B cell (primary cell): ENCODE measurements around the gene ST8SIA2.

Experiments
- EZH2 ChIP-seq: IDR thresholded peaks from 2 replicates; pipeline ENCODE4 v1.6.1; 2012; ENCODE audit warnings: borderline replicate concordance, low read depth, mild to moderate bottlenecking, moderate library complexity, low read length; ENCODE audit not compliant: insufficient read depth, poor library complexity, severe bottlenecking
- TF ChIP-seq, protein P1 (sequence below): fragments of 200-600 bp; IDR thresholded peaks from one replicate; pipeline ENCODE4 v1.8.0; 2022; ENCODE audit warnings: antibody characterized with exemption, mild to moderate bottlenecking

DNA sequence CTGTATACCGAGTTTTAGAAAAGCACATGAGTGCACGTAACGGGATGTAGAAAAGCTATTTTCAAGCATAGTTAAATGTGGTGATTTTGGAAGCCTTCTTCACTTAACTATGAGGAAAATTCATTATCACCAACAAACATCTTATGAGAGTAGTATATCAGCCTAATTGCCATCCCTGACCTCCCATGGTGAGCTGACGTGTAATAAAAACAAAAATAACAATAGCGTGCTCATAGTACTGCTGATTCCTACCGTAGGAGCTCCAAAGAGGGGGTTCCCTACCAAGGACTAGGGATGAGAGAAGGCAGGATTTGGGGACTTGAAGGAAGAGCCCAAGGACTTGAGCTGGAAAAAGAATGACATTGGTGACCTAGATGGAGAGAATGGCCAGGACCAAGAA lies 16.9 kb downstream of the ST8SIA2 start:
- TF ChIP-seq, protein P1, sequence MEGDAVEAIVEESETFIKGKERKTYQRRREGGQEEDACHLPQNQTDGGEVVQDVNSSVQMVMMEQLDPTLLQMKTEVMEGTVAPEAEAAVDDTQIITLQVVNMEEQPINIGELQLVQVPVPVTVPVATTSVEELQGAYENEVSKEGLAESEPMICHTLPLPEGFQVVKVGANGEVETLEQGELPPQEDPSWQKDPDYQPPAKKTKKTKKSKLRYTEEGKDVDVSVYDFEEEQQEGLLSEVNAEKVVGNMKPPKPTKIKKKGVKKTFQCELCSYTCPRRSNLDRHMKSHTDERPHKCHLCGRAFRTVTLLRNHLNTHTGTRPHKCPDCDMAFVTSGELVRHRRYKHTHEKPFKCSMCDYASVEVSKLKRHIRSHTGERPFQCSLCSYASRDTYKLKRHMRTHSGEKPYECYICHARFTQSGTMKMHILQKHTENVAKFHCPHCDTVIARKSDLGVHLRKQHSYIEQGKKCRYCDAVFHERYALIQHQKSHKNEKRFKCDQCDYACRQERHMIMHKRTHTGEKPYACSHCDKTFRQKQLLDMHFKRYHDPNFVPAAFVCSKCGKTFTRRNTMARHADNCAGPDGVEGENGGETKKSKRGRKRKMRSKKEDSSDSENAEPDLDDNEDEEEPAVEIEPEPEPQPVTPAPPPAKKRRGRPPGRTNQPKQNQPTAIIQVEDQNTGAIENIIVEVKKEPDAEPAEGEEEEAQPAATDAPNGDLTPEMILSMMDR = no peak
- TF ChIP-seq EZH2 = no peak
